SK-N-SH (cell line): ENCODE measurements around the gene DPH7. TPM values are rescaled to one million over a fixed set of nuclear protein-coding genes. Genes with fewer than 3 reads are reported as not detected.

ENCODE experiments used
- CTCF ChIA-PET: fragments of 300-600, 350-600 bp; formaldehyde crosslinking; extraction: SDS; loops from one replicate; lab custom pipeline; 2021; lab: Yijun Ruan, JAX
- POLR2A ChIA-PET: fragments of 350-600 bp; sonication (Branson Sonifier 250); formaldehyde crosslinking; extraction: SDS; loops from one replicate; lab custom pipeline; 2020; ENCODE audit warnings: antibody characterized with exemption, inconsistent platforms; lab: Yijun Ruan, JAX
- DNase-seq: peaks from one replicate; pipeline ENCODE4 v3.0.0; 2012
- H2AFZ ChIP-seq: fragments of 200-600 bp; sonication (generic); 2 replicates; pipeline ENCODE4 v1.8.1; 2016; ENCODE audit warnings: antibody characterized with exemption, mild to moderate bottlenecking, low read depth
- H3F3A ChIP-seq: fragments of 200-600 bp; sonication (generic); replicated peaks from 2 replicates; pipeline ENCODE3; 2016; ENCODE audit warnings: antibody characterized with exemption, mild to moderate bottlenecking; ENCODE audit not compliant: insufficient read depth
- H3K27ac ChIP-seq, 2 experiments: fragments of 200-500 bp in 1 of 2; fragments of 200-600 bp in 1 of 2; sonication (Bioruptor generic) in 1 of 2; sonication (generic), shearing (Covaris generic) in 1 of 2; 2 replicates each; pipeline versions ENCODE4 v1.5.1 to v1.6.1; 2014 to 2016; ENCODE audit warnings: low read depth in 2 of 2, inconsistent platforms in 1 of 2, low read length in 1 of 2, mild to moderate bottlenecking in 1 of 2, mixed read lengths in 1 of 2
- H3K27me3 ChIP-seq: fragments of 200-600 bp; sonication (generic), shearing (Covaris generic); 2 replicates; pipeline ENCODE4 v1.6.1; 2016; ENCODE audit warnings: mixed run types; ENCODE audit not compliant: insufficient read depth
- H3K36me3 ChIP-seq, 2 experiments: fragments of 200-500 bp in 1 of 2; fragments of 200-600 bp in 1 of 2; sonication (Bioruptor generic) in 1 of 2; sonication (generic) in 1 of 2; replicated peaks in 1 of 2; 2 replicates each; pipeline versions ENCODE3 to v1.5.1; 2014 to 2016; ENCODE audit warnings: low read length in 1 of 2, mild to moderate bottlenecking in 1 of 2; ENCODE audit not compliant: insufficient read depth in 2 of 2, control insufficient read depth in 1 of 2
- H3K4me1 ChIP-seq, 2 experiments: fragments of 200-500 bp in 1 of 2; fragments of 200-600 bp in 1 of 2; sonication (Bioruptor generic) in 1 of 2; sonication (generic), shearing (Covaris generic) in 1 of 2; 2 replicates each; pipeline versions ENCODE4 v1.5.1 to v1.6.1; 2014 to 2016; ENCODE audit warnings: low read depth in 1 of 2, low read length in 1 of 2, mixed run types in 1 of 2; ENCODE audit not compliant: insufficient read depth in 2 of 2, control insufficient read depth in 1 of 2
- H3K4me2 ChIP-seq: fragments of 200-600 bp; sonication (generic), shearing (Covaris generic); 2 replicates; pipeline ENCODE4 v1.6.1; 2017; ENCODE audit warnings: mixed run types
- H3K4me3 ChIP-seq, 2 experiments: fragments of 200-500 bp in 1 of 2; fragments of 200-600 bp in 1 of 2; sonication (Bioruptor generic) in 1 of 2; sonication (generic), shearing (Covaris generic) in 1 of 2; 2 replicates each; pipeline versions ENCODE4 v1.5.1 to v1.8.1; 2014 to 2016; ENCODE audit warnings: low read depth in 2 of 2, inconsistent platforms in 1 of 2, low read length in 1 of 2, mild to moderate bottlenecking in 1 of 2, mixed read lengths in 1 of 2, moderate library complexity in 1 of 2
- H3K79me2 ChIP-seq: fragments of 200-600 bp; sonication (generic); 2 replicates; pipeline ENCODE4 v1.8.1; 2017; ENCODE audit warnings: mild to moderate bottlenecking; ENCODE audit not compliant: insufficient read depth
- H3K9ac ChIP-seq: fragments of 200-600 bp; sonication (generic); 2 replicates; pipeline ENCODE4 v1.6.1; 2017; ENCODE audit warnings: mixed run types
- H3K9me2 ChIP-seq: fragments of 200-600 bp; sonication (generic); 2 replicates; pipeline ENCODE4 v1.6.1; 2017; ENCODE audit warnings: mixed run types
- H3K9me3 ChIP-seq: fragments of 200-600 bp; sonication (generic); 2 replicates; pipeline ENCODE4 v1.6.1; 2017; ENCODE audit warnings: mixed run types, mild to moderate bottlenecking, moderate library complexity
- H4K20me1 ChIP-seq: fragments of 200-600 bp; sonication (generic); 2 replicates; pipeline ENCODE4 v1.6.1; 2017; ENCODE audit warnings: mild to moderate bottlenecking, mixed run types; ENCODE audit not compliant: insufficient read depth
- ELF1 ChIP-seq: IDR thresholded peaks from 2 replicates; pipeline ENCODE4 v1.4.0; 2012
- EP300 ChIP-seq, 2 experiments: IDR thresholded peaks; 2 replicates each; pipeline versions ENCODE4 v1.4.0 to v1.6.1; 2012; ENCODE audit warnings: borderline replicate concordance in 1 of 2, low read depth in 1 of 2, low read length in 1 of 2
- FOSL2 ChIP-seq: IDR thresholded peaks from 2 replicates; pipeline ENCODE4 v1.4.0; 2012; ENCODE audit warnings: low read depth, mild to moderate bottlenecking, moderate library complexity, borderline replicate concordance
- FOXM1 ChIP-seq: IDR thresholded peaks from 2 replicates; pipeline ENCODE4 v1.4.0; 2012; ENCODE audit warnings: low read depth, mild to moderate bottlenecking
- GABPA ChIP-seq: IDR thresholded peaks from 2 replicates; pipeline ENCODE4 v1.4.0; 2012; ENCODE audit warnings: low read depth, mild to moderate bottlenecking
- GATA2 ChIP-seq: sonication (generic); formaldehyde crosslinking; IDR thresholded peaks from 2 replicates; pipeline ENCODE4 v1.5.0; 2020; ENCODE audit warnings: mild to moderate bottlenecking, missing genetic modification reagents
- MEF2A ChIP-seq: IDR thresholded peaks from 2 replicates; pipeline ENCODE4 v1.4.0; 2012; ENCODE audit warnings: low read depth, borderline replicate concordance
- MXI1 ChIP-seq: IDR thresholded peaks from 2 replicates; pipeline ENCODE4 v1.6.1; 2012; ENCODE audit warnings: mild to moderate bottlenecking, low read depth, low read length, improper control_type of control experiment
- NFIC ChIP-seq: IDR thresholded peaks from 2 replicates; pipeline ENCODE4 v1.4.0; 2012; ENCODE audit warnings: borderline replicate concordance
- NRF1 ChIP-seq: IDR thresholded peaks from 2 replicates; pipeline ENCODE4 v1.6.1; 2012; ENCODE audit warnings: low read depth, mild to moderate bottlenecking, low read length
- PBX3 ChIP-seq: IDR thresholded peaks from 2 replicates; pipeline ENCODE4; 2012
- POLR2AphosphoS5 ChIP-seq: IDR thresholded peaks from 2 replicates; pipeline ENCODE4 v1.6.1; 2012; ENCODE audit warnings: low read depth, low read length
- RAD21 ChIP-seq: IDR thresholded peaks from 2 replicates; pipeline ENCODE4 v1.6.1; 2012; ENCODE audit warnings: mild to moderate bottlenecking, low read length
- RCOR1 ChIP-seq: fragments of 150-350 bp; IDR thresholded peaks from 2 replicates; pipeline ENCODE4 v1.6.1; 2017; ENCODE audit warnings: antibody characterized with exemption, low read length
- REST ChIP-seq: IDR thresholded peaks from 2 replicates; pipeline ENCODE4 v1.6.1; 2012; ENCODE audit warnings: mild to moderate bottlenecking, low read depth, low read length, moderate library complexity
- RXRA ChIP-seq: IDR thresholded peaks from 2 replicates; pipeline ENCODE4 v1.4.0; 2012; ENCODE audit warnings: low read depth, mild to moderate bottlenecking, borderline replicate concordance
- SIN3A ChIP-seq: IDR thresholded peaks from 2 replicates; pipeline ENCODE4 v1.6.1; 2012; ENCODE audit warnings: low read depth, mild to moderate bottlenecking, low read length, moderate library complexity, borderline replicate concordance
- SMC3 ChIP-seq: IDR thresholded peaks from 2 replicates; pipeline ENCODE4 v1.6.1; 2012; ENCODE audit warnings: low read depth, low read length, improper control_type of control experiment
- TCF12 ChIP-seq: IDR thresholded peaks from 2 replicates; pipeline ENCODE4 v1.4.0; 2012
- USF1 ChIP-seq: IDR thresholded peaks from 2 replicates; pipeline ENCODE4 v1.4.0; 2012; ENCODE audit warnings: low read depth, borderline replicate concordance
- WGBS: methylation state at CpG from one replicate; pipeline ENCODE4 v1.1.6; 2017; ENCODE audit warnings: low lambda C conversion rate; 5-methylcytosine and 5-hydroxymethylcytosine counted together
- polyA plus RNA-seq, 3 experiments: library from polyadenylated mRNA; depleted of rRNA; stranded (reverse); fragments of >200 nt; gene quantifications; 2 replicates each; pipeline ENCODE4 v1.2.3, GENCODE V29; 2012

Gene DPH7
- polyA plus RNA-seq, 1 of the 3 experiments (the other 2 are of a cell fraction) = 59.9 TPM

- no peak for TF ChIP-seq REST
- TF ChIP-seq USF1 = no peak
Observed at GRCh38 chr9:137581361-137582285, 2.9 kb upstream of the DPH7 start (continued).

GRCh38 chr9:137580954-137581322 lies 2.2 kb upstream of the DPH7 start:
- H4K20me1 ChIP-seq = 0 out of 2 replicates have a peak, but pooled peaks cover 5% of the 10 kb centered on the region
- no peak for DNase-seq
- H3K4me3 ChIP-seq = no peak overlapping the region
- H3K27me3 ChIP-seq = no peaks in the 10 kb centered on the region
- POLR2A ChIA-PET = interaction anchor here (0.7 kb wide), 1 partner anchor 11 kb away, joined by 8 read pairs; no protein-coding TSS in a partner anchor
- H3F3A ChIP-seq = peaks cover 3% of the 10 kb centered on the region
- no peak overlapping the region for H3K27ac ChIP-seq
- TF ChIP-seq EP300 (IDR thresholded peaks at IDR 0.05; ENCODE audit: borderline replicate concordance in 1 of 2, low read depth in 1 of 2, low read length in 1 of 2) = no peak
- no peak for TF ChIP-seq NRF1
- no peak for TF ChIP-seq FOXM1
- no peak for TF ChIP-seq RCOR1
- TF ChIP-seq RXRA = no peak
- TF ChIP-seq RAD21 = no peak
- TF ChIP-seq TCF12 = no peak
- TF ChIP-seq GATA2 (CRISPR knock-in tag) = no peak
- no peak for TF ChIP-seq GABPA
- TF ChIP-seq SIN3A = no peak
- TF ChIP-seq FOSL2 = no peak
- no peak for TF ChIP-seq USF1
- TF ChIP-seq SMC3 = no peak
- TF ChIP-seq POLR2AphosphoS5 = no peak
- no peak for TF ChIP-seq MXI1
- no peak for TF ChIP-seq NFIC
- no peak for TF ChIP-seq PBX3
- TF ChIP-seq ELF1 = no peak
- no peak for TF ChIP-seq MEF2A
- TF ChIP-seq, all 33 proteins: peak for 0
- Histone ChIP-seq H3K9me2 (no peaks in the 10 kb centered on the region), H3K79me2 (peaks cover 27% of the 10 kb centered on the region), H3K9ac (no peak overlapping the region), H3K36me3 (peaks cover 9 to 50% of the 10 kb centered on the region in 2 experiments), H2AFZ (no peak overlapping the region), H3K9me3 (no peaks in the 10 kb centered on the region), H3K4me2 (no peak overlapping the region), H3K4me1 (peaks cover 6 to 14% of the 10 kb centered on the region in 2 experiments; a peak in 3 of 4 replicates)
- CTCF ChIA-PET = interaction anchor here (1.1 to 4.0 kb wide), 2 partner anchors 11 to 22 kb away, joined by 3 to 27 read pairs; partner anchors contain the start of gene ZMYND19
- WGBS = 100% methylated on average over 1 of the region's 4 CpGs
